SJCRH30 (cell line): ENCODE measurements around the gene UBL4A. TPM values are rescaled to one million over a fixed set of nuclear protein-coding genes. Genes with fewer than 3 reads are reported as not detected.

Source experiments
- DNase-seq, 2 experiments: peaks; one replicate each; pipeline ENCODE4 v3.0.0-alpha.2; 2015 to 2020
- H3K27ac ChIP-seq: fragments of 250-450 bp; sonication (Bioruptor Pico); 2 replicates; pipeline ENCODE4 v1.5.1; 2020; ENCODE audit warnings: mild to moderate bottlenecking, moderate library complexity
- H3K27me3 ChIP-seq: fragments of 250-450 bp; sonication (Bioruptor Pico); 2 replicates; pipeline ENCODE4 v1.5.1; 2020; ENCODE audit warnings: mild to moderate bottlenecking, moderate library complexity
- H3K36me3 ChIP-seq: fragments of 250-450 bp; sonication (Bioruptor Pico); 2 replicates; pipeline ENCODE4 v1.5.1; 2020; ENCODE audit warnings: mild to moderate bottlenecking, moderate library complexity
- H3K4me1 ChIP-seq: fragments of 250-450 bp; sonication (Bioruptor Pico); 2 replicates; pipeline ENCODE4 v1.5.1; 2020; ENCODE audit warnings: mild to moderate bottlenecking, moderate library complexity
- H3K4me3 ChIP-seq: fragments of 250-450 bp; sonication (Bioruptor Pico); 2 replicates; pipeline ENCODE4 v1.5.1; 2020; ENCODE audit warnings: mild to moderate bottlenecking, moderate library complexity
- H3K9me3 ChIP-seq: fragments of 250-450 bp; sonication (Bioruptor Pico); replicated peaks from 2 replicates; pipeline ENCODE4 v1.5.1; 2020; ENCODE audit warnings: mild to moderate bottlenecking, moderate library complexity
- total RNA-seq: library from RNA; depleted of rRNA; stranded (reverse); fragments of >200 nt; shearing (Covaris generic); gene quantifications from 2 replicates; pipeline ENCODE4 v1.2.3, GENCODE V29; 2014

Gene UBL4A
- total RNA-seq, 1 experiment from 2014 or later = 39.4 TPM

DNA sequence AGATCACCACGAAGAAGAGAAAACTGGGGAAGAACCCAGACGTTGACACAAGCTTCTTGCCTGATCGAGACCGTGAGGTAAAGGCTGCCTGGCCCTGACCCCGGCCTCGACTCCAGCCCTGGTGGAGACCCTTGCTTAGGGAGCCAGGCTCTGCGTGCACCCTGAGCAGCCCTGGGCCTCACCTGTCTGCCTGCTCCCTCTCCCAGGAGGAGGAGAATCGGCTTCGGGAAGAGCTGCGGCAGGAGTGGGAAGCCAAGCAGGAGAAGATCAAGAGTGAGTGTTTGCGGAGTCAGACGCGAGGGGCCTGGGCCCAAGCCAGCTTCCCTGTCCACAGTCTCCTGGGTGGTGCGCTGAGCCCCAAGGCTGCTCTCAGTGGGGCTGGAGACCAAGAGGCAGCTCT is 37.9 kb downstream of the UBL4A start:
- Histone ChIP-seq H3K4me1 (no peaks in the 10 kb centered on the region), H3K9me3 (no peaks in the 10 kb centered on the region), H3K27me3 (no peaks in the 10 kb centered on the region), H3K27ac (no peak overlapping the region), H3K36me3 (no peaks in the 10 kb centered on the region), H3K4me3 (no peak overlapping the region)
- DNase-seq = no peak

DNA sequence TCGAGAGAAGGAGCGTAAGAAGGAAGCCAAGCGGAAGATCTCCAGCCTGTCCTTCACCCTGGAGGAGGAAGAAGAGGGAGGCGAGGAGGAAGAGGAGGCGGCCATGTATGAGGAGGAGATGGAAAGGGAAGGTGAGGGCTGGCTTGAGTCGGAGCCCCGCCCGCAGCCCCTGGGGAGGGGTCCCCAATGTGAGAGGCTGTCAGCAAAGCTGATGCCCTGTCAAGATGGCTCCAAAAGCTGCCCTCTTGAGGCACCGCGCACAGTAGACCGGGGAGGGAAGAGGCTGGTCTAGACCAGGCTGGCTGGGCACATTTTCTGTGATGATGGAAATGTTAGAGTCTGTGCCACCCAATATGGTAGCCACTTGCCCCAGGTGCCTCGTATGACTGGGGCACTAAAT is 40.0 kb downstream of the UBL4A start:
- 0 out of 2 replicates have a peak, but pooled peaks cover 3% of the 10 kb centered on the region for H3K36me3 ChIP-seq
- H3K27ac ChIP-seq = no peak overlapping the region
- H3K4me3 ChIP-seq = no peak overlapping the region
- H3K27me3 ChIP-seq = no peaks in the 10 kb centered on the region
- no peaks in the 10 kb centered on the region for H3K9me3 ChIP-seq
- no peak for DNase-seq
- H3K4me1 ChIP-seq = no peaks in the 10 kb centered on the region

DNA sequence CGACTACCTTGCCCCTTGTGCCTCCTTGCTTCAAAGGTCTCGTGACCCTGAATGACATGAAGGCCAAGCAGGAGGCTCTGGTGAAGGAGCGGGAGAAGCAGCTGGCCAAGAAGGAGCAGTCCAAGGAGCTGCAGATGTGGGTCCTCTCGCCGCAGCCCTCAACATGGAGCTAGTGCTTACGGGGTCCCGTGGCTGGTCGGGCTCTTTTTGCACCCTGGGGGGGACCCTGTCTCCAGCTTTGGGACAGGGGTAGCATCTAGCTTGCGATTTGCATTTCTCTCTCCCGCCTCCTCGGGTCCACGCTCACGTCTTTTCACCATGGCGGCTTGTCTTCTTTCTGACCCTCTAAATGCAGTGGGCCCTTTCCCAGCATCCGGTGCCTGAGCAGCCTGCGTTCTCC is 40.6 kb downstream of the UBL4A start:
- Histone ChIP-seq H3K4me1 (no peaks in the 10 kb centered on the region), H3K4me3 (no peak overlapping the region), H3K9me3 (no peaks in the 10 kb centered on the region), H3K27me3 (no peaks in the 10 kb centered on the region), H3K27ac (no peak overlapping the region), H3K36me3 (0 out of 2 replicates have a peak, but pooled peaks cover 3% of the 10 kb centered on the region)
- DNase-seq = no peak

DNA sequence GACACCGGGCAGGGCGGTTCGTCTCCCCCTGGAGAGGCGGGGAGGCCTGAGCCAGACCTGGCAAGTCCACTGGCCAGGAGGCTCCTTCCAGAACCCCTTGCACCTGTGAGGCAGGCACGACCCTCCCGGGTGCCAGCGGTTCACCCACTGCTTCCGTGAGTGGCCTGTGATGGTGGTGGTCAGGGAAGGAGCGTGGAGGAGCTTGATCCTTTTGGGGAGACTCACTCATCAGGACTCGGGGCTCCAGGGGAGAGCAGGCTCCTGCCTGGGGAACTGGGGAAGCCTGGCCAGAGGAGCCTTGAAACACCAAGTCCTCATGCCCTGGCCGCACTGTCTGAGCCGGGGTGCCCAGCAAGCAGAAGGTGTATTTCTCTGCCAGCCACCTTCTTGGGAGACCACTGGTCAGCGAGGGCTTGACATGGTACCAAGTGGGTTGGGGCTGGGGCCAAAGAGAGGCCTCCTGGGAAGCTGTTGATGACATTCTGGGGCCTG is 41.6 kb downstream of the UBL4A start:
- no peaks in the 10 kb centered on the region for H3K27me3 ChIP-seq
- H3K4me1 ChIP-seq = no peaks in the 10 kb centered on the region
- DNase-seq = no peak
- H3K36me3 ChIP-seq = 0 out of 2 replicates have a peak, but pooled peaks cover 3% of the 10 kb centered on the region
- no peaks in the 10 kb centered on the region for H3K9me3 ChIP-seq
- H3K27ac ChIP-seq = peak overlapping the region; percentile 14; the same call in 1 of the 2 replicates
- H3K4me3 ChIP-seq = peak overlapping the region; percentile 84

DNA sequence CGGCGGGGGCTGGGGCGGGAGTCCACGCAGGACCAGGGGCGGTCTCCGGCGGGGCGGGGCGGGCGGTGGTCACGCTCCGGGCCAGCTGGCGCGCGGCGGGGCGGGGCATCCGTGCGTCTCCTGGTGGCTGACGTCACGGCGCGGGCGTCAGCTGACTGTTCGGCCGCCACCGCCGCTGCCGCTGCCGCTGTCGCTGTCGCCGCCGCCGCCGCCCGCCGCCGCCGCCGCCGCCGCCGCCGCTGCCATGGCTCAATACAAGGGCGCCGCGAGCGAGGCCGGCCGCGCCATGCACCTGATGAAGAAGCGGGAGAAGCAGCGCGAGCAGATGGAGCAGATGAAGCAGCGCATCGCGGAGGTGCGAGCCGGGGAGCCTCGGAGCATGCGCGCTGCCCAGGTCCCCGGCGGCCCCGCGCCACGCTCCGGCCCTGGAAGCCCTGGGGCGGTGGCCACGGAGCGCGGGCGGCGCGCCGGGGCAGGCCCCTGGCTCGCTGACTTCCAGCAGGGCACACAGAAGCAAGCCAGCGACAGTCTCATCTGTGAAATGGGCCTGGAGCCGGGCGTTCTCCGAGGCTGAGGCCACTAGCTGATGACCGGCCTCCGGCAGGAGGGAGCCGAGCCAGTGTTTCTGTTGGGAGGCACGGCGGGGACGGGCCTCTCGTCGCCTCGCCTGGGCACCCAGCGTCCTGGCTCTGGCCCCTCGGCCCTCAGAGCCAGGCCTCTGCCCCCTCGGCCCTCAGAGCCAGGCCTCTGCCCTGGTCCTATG is 42.2 kb downstream of the UBL4A start, which contains the start of gene FAM50A:
FAM50A (plus strand) TSS at position 150 of the 763 bp plus-strand sequence; CDS start at position 245, 95 bp downstream.
- peak; percentile 63 to 70 for DNase-seq
- H3K36me3 ChIP-seq = 0 out of 2 replicates have a peak, but pooled peaks cover 3% of the 10 kb centered on the region
- peak within 1 kb of the TSS; percentile 33 for H3K27ac ChIP-seq
- H3K9me3 ChIP-seq = no peaks in the 10 kb centered on the region
- no peaks in the 10 kb centered on the region for H3K27me3 ChIP-seq
- H3K4me3 ChIP-seq = peak within 1 kb of the TSS; percentile 84
- no peaks in the 10 kb centered on the region for H3K4me1 ChIP-seq

DNA sequence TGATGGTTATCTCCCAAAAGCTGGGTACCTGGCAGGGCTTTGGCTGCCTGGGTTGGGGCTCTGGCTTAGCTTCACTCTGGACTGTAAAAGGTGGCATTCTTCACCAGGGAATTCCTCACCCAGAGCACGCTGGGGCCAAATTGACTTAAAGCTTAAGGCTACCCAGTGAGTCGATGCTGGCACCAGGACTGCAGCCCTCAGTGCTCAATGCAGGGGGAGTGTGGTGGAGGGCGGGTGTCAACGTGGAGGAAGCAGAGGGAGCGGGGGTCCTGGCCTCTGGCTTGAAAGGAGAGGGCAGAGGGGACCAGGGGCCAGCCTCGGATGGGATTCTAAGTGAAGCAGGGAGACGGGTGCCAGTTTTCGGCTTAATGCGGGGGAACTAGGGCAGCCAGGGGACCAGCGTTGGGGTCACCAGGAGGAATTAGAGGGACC is 42.9 kb downstream of the UBL4A start:
- Histone ChIP-seq H3K4me1 (no peaks in the 10 kb centered on the region), H3K27ac (peak overlapping the region; percentile 33; the same call in 1 of the 2 replicates), H3K36me3 (0 out of 2 replicates have a peak, but pooled peaks cover 3% of the 10 kb centered on the region), H3K4me3 (peak overlapping the region; percentile 84), H3K9me3 (no peaks in the 10 kb centered on the region), H3K27me3 (no peaks in the 10 kb centered on the region)
- DNase-seq = no peak

DNA sequence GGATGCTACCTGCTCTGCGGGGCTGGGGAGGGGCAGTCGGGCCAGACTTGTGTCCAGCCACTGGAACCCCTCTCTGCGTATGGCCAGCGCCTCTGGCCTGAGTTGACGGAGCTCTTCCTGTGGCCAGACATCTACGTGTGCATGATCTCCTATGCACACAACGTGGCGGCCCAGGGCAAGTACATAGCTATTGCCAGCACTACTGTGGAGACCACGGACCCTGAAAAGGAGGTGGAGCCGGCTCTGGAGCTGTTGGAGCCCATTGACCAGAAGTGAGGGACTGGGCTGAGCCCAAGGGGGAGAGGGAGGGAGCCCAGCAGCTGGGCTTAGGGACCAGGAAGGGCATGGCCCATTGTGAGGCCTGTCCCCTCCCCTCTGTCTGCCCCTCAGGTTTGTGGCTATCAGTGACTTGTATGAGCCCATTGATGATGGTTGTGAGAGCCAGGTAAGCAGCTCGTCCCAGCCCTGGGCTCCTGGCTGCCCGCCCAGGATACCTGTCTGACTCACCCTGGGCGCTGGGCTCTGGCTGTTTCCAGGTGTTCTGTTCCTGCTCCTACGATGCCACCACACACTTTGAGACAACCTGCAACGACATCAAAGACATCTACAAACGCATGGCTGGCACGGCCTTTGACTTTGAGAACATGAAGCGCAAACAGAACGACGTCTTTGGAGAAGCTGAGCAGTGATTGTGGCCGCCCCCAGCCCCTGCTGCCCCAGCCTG is 44.3 kb downstream of the UBL4A start:
- H3K36me3 ChIP-seq = 0 out of 2 replicates have a peak, but pooled peaks cover 3% of the 10 kb centered on the region
- DNase-seq = no peak
- H3K4me1 ChIP-seq = no peaks in the 10 kb centered on the region
- no peaks in the 10 kb centered on the region for H3K27me3 ChIP-seq
- no peak overlapping the region for H3K4me3 ChIP-seq
- H3K9me3 ChIP-seq = no peaks in the 10 kb centered on the region
- H3K27ac ChIP-seq = no peak overlapping the region

DNA sequence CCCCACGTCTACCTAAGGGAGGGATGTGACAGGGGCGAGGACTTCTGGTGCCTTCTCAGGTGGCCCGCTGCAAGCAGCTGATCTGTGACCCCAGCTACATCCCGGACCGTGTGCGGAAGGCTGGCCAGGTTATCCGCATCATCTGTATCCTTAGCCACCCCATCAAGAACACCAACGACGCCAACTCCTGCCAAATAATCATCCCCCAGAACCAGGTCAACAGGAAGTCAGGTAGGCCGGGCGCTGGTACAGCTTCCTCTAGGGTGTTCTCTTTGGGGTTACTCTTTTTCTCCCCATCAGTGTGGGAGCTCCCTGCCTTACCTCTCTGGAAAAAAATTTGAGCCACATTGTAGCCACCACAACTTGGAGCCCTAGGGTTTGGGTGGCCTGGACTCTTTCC is 44.9 kb downstream of the UBL4A start:
- H3K4me3 ChIP-seq = no peak overlapping the region
- no peaks in the 10 kb centered on the region for H3K9me3 ChIP-seq
- H3K27me3 ChIP-seq = no peaks in the 10 kb centered on the region
- no peaks in the 10 kb centered on the region for H3K4me1 ChIP-seq
- no peak overlapping the region for H3K27ac ChIP-seq
- H3K36me3 ChIP-seq = 0 out of 2 replicates have a peak, but pooled peaks cover 3% of the 10 kb centered on the region
- DNase-seq = no peak

DNA sequence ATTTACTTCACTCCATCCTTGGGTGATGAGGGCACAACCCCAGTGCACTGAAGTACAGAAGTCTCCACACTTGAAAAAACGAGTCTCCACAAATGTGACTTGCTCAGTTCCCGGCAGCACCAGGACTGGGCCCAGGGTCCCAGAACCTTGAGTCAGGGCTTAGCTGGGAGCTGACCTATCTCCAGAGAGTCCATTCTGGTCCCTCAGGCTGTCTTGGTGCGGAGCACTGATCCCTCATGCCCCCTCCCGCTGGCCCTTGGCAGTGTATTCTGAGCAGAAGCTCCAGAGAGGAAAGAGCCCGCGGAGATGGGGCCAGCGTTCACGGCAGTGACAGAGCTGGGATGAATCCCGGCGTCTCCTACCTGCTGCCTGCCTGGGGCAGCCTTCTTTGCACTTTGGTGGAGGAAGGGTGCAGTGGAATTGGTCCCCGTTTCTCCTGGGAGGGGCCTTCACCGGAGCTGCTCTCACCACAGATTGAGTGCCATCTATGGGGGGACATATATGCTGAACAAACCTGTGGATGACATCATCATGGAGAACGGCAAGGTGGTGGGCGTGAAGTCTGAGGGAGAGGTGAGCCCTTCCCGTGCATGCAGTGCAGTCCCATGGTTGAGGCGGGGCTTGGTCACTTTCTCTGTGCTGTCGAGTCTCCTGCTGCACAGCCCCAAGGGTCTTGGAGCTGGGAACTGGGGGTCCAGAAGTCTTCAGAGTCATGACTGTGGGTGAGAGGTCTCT is 45.6 kb downstream of the UBL4A start:
- H3K4me1 ChIP-seq = no peaks in the 10 kb centered on the region
- 0 out of 2 replicates have a peak, but pooled peaks cover 3% of the 10 kb centered on the region for H3K36me3 ChIP-seq
- DNase-seq = no peak
- no peak overlapping the region for H3K4me3 ChIP-seq
- no peaks in the 10 kb centered on the region for H3K27me3 ChIP-seq
- no peak overlapping the region for H3K27ac ChIP-seq
- no peaks in the 10 kb centered on the region for H3K9me3 ChIP-seq

DNA sequence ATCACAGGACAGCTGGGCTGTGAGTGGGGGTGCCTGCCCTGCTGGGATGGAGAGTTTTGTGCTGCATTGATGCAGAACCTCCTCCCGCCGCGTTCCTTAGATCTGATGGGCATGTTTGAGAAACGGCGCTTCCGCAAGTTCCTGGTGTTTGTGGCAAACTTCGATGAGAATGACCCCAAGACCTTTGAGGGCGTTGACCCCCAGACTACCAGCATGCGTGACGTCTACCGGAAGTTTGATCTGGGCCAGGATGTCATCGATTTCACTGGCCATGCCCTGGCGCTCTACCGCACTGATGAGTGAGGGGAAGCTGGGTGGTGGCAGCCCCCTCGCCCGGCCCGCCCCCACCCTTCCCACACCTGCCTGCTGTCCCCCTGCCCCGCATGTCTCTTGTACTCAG is 46.6 kb downstream of the UBL4A start:
- Histone ChIP-seq H3K4me3 (no peak overlapping the region), H3K4me1 (no peaks in the 10 kb centered on the region), H3K9me3 (no peaks in the 10 kb centered on the region), H3K27ac (no peak overlapping the region), H3K36me3 (0 out of 2 replicates have a peak, but pooled peaks cover 3% of the 10 kb centered on the region), H3K27me3 (no peaks in the 10 kb centered on the region)
- no peak for DNase-seq

DNA sequence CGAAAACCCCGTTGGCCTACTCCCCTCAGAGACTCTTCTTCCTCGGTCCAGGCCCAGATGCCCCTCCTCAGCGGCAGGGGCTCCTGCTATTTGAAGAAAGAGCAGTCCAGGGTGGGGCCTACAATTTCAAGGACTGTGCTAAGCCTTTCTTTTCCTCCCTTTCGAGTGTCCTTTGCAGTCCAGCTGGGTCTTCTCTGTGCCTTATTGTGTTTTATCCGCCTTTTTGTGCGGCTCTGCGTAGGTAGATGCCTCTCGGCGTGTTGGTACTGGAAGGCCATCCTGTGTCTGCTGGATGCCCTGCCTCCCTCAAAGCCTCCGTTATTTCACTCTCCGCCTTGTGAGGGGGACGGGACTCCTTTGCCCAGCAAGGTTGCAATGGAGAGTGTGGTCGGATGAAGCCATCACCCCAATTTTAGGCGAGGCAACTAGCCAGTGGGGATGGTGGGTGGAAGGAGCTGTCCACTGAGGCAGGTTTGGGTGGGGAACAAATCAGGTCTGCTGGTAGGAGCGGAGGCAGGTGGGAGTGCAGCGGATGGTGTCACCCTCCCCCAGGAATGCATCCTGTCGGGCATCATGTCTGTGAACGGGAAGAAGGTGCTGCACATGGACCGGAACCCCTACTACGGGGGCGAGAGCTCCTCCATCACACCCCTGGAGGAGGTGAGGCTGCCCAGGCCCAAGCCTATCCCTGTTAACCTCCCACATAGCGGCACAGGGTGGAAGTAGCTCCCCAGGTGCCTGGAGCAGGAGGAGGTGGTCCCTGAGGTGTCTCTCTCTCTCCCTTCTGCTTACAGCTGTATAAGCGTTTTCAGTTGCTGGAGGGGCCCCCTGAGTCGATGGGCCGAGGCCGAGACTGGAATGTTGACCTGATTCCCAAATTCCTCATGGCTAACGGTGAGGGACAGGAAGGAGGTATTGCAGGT is 48.2 kb downstream of the UBL4A start:
- no peaks in the 10 kb centered on the region for H3K4me1 ChIP-seq
- no peak for DNase-seq
- H3K4me3 ChIP-seq = peak overlapping the region; percentile 95
- no peaks in the 10 kb centered on the region for H3K27me3 ChIP-seq
- H3K27ac ChIP-seq = no peak overlapping the region
- 0 out of 2 replicates have a peak, but pooled peaks cover 5% of the 10 kb centered on the region for H3K36me3 ChIP-seq
- no peaks in the 10 kb centered on the region for H3K9me3 ChIP-seq

DNA sequence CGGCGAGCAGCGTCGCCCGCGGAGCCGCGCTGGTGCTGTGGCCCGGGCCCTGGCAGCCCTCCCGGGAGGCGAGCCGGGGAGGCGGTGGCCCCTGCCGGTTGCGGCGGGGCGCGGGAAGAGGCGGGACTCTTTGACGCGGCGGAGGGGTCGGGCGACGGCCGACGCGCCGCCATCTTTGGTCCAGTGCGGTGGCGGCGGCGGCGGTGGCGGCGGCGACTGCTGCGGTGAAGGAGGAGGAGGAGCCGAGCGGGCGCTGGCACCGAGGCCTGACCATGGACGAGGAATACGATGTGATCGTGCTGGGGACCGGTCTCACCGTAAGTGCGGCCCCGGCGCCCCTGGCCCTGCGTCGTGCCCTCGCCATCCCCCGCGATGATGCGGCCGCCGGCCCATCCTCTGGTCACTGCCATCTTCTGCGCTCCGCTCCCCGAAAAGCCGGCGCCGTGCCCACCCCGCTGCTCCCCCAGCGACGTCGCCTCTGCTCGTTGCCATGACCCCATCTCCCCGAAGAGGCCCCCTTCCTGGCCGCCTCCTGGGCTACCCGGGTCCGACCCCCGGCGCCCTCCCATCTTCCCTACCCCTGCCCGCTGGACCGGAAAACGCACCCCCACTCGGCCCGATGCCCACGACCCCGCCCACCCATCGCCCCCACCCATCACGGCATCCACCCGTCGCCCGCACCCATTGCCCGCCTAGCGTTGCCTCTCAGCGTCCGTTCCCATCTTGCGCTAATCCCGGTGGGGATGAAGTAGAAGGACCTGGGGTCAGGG is 49.2 kb downstream of the UBL4A start, which contains the start of gene GDI1:
GDI1 (plus strand) TSS at position 172 of the 770 bp plus-strand sequence; CDS start at position 273, 101 bp downstream.
- H3K36me3 ChIP-seq = 0 out of 2 replicates have a peak, but pooled peaks cover 2% of the 10 kb centered on the region
- H3K4me3 ChIP-seq = peak within 1 kb of the TSS; percentile 95
- H3K4me1 ChIP-seq = no peaks in the 10 kb centered on the region
- DNase-seq = peak; percentile 57 to 62
- no peaks in the 10 kb centered on the region for H3K27me3 ChIP-seq
- H3K27ac ChIP-seq = peak within 1 kb of the TSS; percentile 33; the same call in 1 of the 2 replicates
- H3K9me3 ChIP-seq = no peaks in the 10 kb centered on the region
